ENCODE results near the gene KIF4B.

DNA sequence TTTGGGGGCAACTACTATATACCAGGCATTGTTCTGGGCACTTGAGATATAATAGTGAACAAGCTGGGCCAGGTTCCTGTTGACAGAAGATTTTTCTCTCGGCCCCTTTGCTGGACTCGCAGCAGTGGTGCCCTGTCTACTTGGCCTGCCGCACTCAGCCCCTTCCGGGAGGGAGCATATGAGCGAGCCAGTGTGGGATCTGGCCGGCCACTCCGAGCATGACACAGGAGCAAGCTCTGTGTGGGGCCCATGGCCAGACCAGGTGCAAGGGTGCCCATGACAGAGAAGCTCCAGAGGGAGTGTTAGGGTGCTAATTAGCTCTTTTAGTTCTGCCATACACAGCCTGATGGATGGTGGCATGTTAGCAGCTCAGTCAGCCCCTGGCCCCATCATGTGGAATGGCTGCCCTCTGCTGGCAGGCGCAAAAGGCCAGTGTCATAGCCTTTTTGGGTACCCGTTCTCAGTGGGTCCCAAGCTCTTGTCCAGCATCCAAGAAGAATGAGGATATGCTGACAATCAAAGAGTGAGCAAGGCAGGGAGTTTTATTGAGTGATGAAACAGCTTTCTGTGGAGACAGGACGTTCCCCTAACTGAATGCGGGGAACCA is 9.3 kb upstream of the KIF4B start:
- TF ChIP-seq, protein P1, sequence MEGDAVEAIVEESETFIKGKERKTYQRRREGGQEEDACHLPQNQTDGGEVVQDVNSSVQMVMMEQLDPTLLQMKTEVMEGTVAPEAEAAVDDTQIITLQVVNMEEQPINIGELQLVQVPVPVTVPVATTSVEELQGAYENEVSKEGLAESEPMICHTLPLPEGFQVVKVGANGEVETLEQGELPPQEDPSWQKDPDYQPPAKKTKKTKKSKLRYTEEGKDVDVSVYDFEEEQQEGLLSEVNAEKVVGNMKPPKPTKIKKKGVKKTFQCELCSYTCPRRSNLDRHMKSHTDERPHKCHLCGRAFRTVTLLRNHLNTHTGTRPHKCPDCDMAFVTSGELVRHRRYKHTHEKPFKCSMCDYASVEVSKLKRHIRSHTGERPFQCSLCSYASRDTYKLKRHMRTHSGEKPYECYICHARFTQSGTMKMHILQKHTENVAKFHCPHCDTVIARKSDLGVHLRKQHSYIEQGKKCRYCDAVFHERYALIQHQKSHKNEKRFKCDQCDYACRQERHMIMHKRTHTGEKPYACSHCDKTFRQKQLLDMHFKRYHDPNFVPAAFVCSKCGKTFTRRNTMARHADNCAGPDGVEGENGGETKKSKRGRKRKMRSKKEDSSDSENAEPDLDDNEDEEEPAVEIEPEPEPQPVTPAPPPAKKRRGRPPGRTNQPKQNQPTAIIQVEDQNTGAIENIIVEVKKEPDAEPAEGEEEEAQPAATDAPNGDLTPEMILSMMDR (conservative IDR thresholded peaks at IDR 0.05; ENCODE audit: low read length): peak; percentile 30
- TF ChIP-seq EZH2phosphoT487 (IDR thresholded peaks at IDR 0.05; ENCODE audit: borderline replicate concordance): no peak

Data from Loucy (cell line).